ENCODE data around the gene PRR4.

Gene PRR4

DNA sequence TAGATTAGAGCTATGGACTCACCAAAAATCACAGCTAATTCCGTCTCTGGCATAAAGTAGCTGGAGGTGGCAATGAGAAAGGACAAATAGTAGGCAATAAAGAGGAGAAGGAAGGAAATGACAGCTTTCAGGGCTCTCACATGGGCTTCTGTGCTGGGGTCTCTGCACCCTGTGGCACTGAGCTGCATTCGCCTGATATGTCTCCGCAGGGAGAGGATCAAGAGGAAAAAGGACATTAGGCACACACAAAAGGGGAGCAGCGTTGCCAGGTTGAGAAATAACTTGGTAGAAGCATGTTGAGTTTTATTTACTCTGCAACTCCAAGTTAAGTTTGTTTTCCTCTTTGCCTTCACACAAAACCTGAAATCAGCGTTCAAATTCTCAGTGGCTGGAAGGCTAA lies 47.5 kb downstream of the PRR4 start:
- DNase-seq (ENCODE audit: low read depth) = no peak

Data from HS-5 (cell line).